Measurements from ENCODE around the gene TMEM163.
"Not testable (repeated sequence)": the region's sequence is repeated elsewhere in the genome, so short reads cannot be mapped to it uniquely, and the experiment has no call there.

The TMEM163 gene

GRCh38 chr2:134512734-134513464 lies 205.9 kb downstream of the TMEM163 start:
- no peak for DNase-seq

DNA sequence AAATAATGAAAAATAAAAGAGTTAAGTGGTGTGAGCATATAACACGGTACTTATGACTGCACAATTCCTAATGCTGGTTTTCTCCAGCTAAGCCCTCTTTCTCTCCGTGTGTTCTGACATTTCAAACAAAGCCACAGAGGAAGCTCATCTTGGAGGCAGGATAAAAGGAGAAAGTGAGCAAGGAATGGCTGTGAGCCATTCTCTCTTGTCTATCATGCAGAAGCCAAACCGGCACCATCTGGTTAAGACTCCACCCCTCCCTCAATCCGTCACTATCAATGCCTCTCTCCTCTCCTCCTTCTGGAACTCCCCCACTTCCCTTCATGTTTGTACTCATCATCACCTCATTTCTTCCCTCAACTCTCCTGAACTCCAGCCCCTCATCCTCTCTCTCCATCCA lies 210.4 kb downstream of the TMEM163 start:
- no peak for DNase-seq

- DNase-seq = no peak
These were observed 211.1 kb downstream of the TMEM163 start for GRCh38 chr2:134507697-134508096.

DNA sequence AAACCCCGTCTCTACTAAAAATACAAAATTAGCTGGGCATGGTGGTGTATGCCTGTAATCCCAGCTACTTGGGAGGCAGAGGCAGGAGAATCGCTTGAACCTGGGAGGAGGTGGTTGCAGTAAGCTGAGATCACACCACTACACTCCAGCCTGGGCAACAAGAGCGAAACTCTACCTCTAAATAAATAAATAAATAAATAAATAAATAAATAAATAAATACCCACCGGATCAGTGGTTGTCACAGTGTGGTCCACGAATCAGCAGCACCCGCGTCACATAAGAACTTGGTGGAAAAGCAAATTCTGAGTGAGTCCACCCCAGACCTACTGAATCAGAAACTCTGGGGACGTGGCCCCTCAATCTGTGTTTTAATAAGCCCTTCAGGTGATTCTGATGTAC lies 211.6 kb downstream of the TMEM163 start:
- not testable (repeated sequence) for DNase-seq

DNA sequence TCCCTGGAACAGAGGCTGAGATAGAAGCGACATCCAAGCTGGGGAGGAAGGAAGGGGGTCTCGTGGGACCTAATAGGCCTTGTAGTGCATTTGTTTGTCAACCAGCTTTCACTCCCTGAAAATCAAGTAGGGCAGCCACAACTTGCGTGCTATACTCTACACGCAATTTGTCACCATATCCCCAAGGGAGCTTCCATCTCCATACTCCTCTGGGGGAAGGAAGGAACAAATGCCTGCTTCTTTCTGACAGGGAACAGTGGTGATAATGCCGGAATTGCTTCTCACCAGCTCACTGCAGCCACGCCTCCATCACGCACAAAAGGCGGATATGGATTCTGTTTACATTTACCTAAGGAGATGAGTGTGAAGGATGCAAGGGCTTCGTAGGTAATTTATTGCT lies 213.4 kb downstream of the TMEM163 start:
- no peak for DNase-seq

- DNase-seq = no peak
These were observed 214.0 kb downstream of the TMEM163 start for GRCh38 chr2:134504586-134505336.

DNA sequence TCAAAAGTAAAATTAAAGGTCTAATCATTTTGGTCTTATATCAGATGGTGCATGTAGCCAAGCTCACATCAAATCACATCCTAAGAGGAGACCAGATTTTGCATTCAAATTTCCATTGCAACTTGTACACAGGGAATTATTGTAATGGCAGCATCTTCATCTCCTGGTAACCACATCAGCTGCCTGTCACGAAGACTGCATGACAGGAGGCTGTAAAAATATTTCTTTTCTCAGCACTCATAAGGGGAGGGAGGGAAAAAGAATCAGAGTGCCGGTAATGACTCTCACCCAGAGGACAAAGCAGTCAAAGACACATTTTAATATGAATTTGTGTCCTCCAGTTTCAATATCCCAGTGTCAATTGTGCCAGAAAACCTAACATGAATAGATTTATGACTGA lies 216.7 kb downstream of the TMEM163 start:
- DNase-seq = peak; percentile 16

DNA sequence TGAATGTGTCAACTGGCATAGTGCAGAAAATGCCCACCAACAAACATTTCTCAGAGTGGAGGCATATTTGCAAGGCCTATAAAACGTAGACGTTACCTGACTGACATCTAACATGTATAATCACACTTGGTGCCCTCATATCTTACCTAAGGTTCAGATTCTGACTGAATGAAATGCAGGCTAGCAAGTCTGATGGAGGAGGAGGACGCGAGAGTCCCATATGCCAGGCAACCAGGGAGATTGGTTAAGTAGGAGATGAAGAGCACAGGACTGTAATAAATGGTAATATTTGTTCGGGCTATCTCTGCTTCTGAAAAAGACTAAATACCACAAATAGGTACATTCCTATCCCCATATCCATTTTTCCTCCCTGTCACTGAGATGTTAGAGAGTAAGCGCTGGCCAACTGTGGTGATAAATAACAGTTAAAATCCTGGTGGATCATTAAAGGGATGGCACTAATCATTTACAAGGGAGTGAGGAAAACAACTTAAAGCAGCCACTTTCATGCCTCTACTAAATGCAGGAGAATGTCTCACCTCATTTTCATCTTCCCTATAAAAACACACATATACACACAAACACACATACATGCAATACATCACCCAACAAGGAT lies 217.2 kb downstream of the TMEM163 start:
- DNase-seq = peak; percentile 20

- no peak for DNase-seq
These were observed 218.4 kb downstream of the TMEM163 start for GRCh38 chr2:134500211-134500935.

GRCh38 chr2:134499307-134499926 lies 219.4 kb downstream of the TMEM163 start:
- no peak for DNase-seq

DNA sequence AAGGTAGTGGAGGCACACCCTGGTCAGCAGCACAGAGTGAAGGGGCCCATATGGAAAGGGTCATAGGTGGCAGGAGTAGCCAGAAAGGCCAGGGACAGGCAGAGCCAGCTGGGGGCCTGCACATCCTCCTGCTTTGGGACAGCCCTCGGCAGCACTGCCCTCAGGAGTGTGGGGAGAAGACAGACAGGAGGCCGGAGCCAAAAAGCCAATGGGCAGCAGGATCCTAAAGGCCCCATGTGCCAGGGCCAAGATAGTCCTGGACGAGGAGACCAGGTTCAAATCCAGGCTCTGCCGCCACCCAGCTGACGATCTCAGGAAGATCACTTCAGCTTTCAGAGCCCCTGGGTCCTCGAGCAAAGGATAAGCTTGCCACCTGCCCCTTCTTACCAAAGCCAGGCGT lies 220.1 kb downstream of the TMEM163 start:
- DNase-seq = no peak

- DNase-seq = peak; percentile 32
These were observed 225.0 kb downstream of the TMEM163 start for GRCh38 chr2:134493797-134494196.

GRCh38 chr2:134491771-134492441 lies 226.9 kb downstream of the TMEM163 start:
- no peak for DNase-seq

DNA sequence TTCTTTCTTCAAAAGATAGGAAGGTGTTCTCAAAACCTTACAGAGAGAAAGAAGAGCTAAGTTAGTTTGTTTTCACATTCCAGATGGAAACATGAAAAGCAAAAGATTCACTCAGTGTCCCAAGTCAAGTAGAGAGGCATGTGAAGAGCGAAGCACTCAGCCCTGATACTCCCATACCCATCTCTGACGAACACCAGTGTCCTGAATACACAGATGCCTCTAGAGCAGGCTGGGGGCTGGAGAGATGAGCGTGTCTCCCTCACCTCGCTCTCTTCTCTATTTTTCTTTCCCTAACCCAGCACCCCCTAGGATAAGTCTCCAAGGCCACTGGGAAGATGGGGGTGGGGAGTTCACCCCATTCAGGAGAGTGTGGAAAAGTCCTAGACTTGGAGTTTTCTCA lies 227.8 kb downstream of the TMEM163 start:
- no peak for DNase-seq

GRCh38 chr2:134490559-134490958 lies 228.2 kb downstream of the TMEM163 start:
- no peak for DNase-seq

GRCh38 chr2:134489732-134490384 lies 228.9 kb downstream of the TMEM163 start:
- DNase-seq = no peak

GRCh38 chr2:134482766-134483340 lies 235.9 kb downstream of the TMEM163 start:
- no peak for DNase-seq

GRCh38 chr2:134482131-134482723 lies 236.6 kb downstream of the TMEM163 start:
- no peak for DNase-seq

- no peak for DNase-seq
These were observed 239.0 kb downstream of the TMEM163 start for GRCh38 chr2:134479696-134480330.

- not testable (repeated sequence) for DNase-seq
These were observed 241.8 kb downstream of the TMEM163 start for GRCh38 chr2:134476982-134477381.

Data from kidney glomerular epithelial cell (primary cell).